Vagina (tissue), 2 donors: ENCODE measurements around the gene GRIK2. TPM values are rescaled to one million over a fixed set of nuclear protein-coding genes. Genes with fewer than 3 reads are reported as not detected.

Experiments
- DNase-seq, 2 donors: peaks; one replicate each; pipeline ENCODE4 v3.0.0-alpha.2; 2017; ENCODE audit errors: extremely low spot score in 2 of 2
- H3K27ac ChIP-seq: fragments of 200-600 bp; sonication (generic); one replicate; pipeline ENCODE4 v1.5.1; 2019
- H3K27me3 ChIP-seq: fragments of 200-600 bp; sonication (generic); one replicate; pipeline ENCODE4 v1.5.1; 2019
- H3K36me3 ChIP-seq, 2 donors: fragments of 200-600 bp; sonication (generic); one replicate each; pipeline ENCODE4 v1.5.1; 2017 to 2019
- H3K4me1 ChIP-seq: fragments of 200-600 bp; sonication (generic); one replicate; pipeline ENCODE4 v1.5.1; 2019
- H3K4me3 ChIP-seq, 2 donors: fragments of 200-600 bp; sonication (generic); 1 replicate in 1 of 2; 2 replicates in 1 of 2; pipeline ENCODE4 v1.5.1; 2016 to 2019
- H3K9me3 ChIP-seq: fragments of 200-600 bp; sonication (generic); one replicate; pipeline ENCODE4 v1.5.1; 2019
- CTCF ChIP-seq, 3 experiments: fragments of 450-650 bp in 2 of 3; fragments of 200-600 bp in 1 of 3; sonication (generic) in 1 of 3; IDR thresholded peaks; one replicate each; pipeline ENCODE4 v1.5.1; 2017 to 2019; ENCODE audit warnings: antibody characterized with exemption in 3 of 3, mild to moderate bottlenecking in 2 of 3, moderate library complexity in 2 of 3
- POLR2A ChIP-seq, 2 donors: fragments of 450-650 bp; IDR thresholded peaks; one replicate each; pipeline ENCODE4 v1.6.1; 2017; ENCODE audit warnings: antibody characterized with exemption in 2 of 2, mild to moderate bottlenecking in 2 of 2, moderate library complexity in 2 of 2
- POLR2AphosphoS5 ChIP-seq, 2 donors: sonication (generic); formaldehyde crosslinking; IDR thresholded peaks; one replicate each; pipeline ENCODE4 v1.9.0; 2017; ENCODE audit warnings: antibody characterized with exemption in 2 of 2, mild to moderate bottlenecking in 2 of 2, low read depth in 1 of 2; ENCODE audit not compliant: insufficient read depth in 1 of 2
- intact Hi-C: fragments of 100-400 bp; cut with DNase I; formaldehyde crosslinking; loops from one replicate; pipeline ENCODE4 v1.15.1; 2023
- total RNA-seq: library from RNA; depleted of rRNA; stranded (reverse); fragments of >200 nt; gene quantifications from one replicate; pipeline ENCODE4 v1.2.3, GENCODE V29; 2016

Gene GRIK2
- total RNA-seq, 1 donor from 2014 or later = 8.8 TPM

GRCh38 chr6:101558712-101559111, 165.2 kb downstream of the GRIK2 start:
- intact Hi-C loops = no loop called here
- Histone ChIP-seq H3K27ac (no peak overlapping the region), H3K27me3 (no peaks in the 10 kb centered on the region), H3K9me3 (no peaks in the 10 kb centered on the region), H3K36me3 (no peaks in the 10 kb centered on the region), H3K4me3 (no peak overlapping the region), H3K4me1 (no peaks in the 10 kb centered on the region)
- no peak for DNase-seq
- no peak for TF ChIP-seq CTCF (IDR thresholded peaks at IDR 0.05)
- TF ChIP-seq POLR2AphosphoS5 (IDR thresholded peaks at IDR 0.05; ENCODE audit: insufficient read depth in 1 of 2, low read depth in 1 of 2) = no peak
- no peak for TF ChIP-seq POLR2A (IDR thresholded peaks at IDR 0.05)

- no peaks in the 10 kb centered on the region for H3K36me3 ChIP-seq
- no peaks in the 10 kb centered on the region for H3K27me3 ChIP-seq
- no peaks in the 10 kb centered on the region for H3K4me1 ChIP-seq
- H3K9me3 ChIP-seq = no peaks in the 10 kb centered on the region
- no peak for DNase-seq
- TF ChIP-seq POLR2A (IDR thresholded peaks at IDR 0.05) = no peak
- TF ChIP-seq POLR2AphosphoS5 (IDR thresholded peaks at IDR 0.05; ENCODE audit: insufficient read depth in 1 of 2, low read depth in 1 of 2) = no peak
- TF ChIP-seq CTCF (IDR thresholded peaks at IDR 0.05) = no peak
- H3K4me3 ChIP-seq = no peak overlapping the region
- H3K27ac ChIP-seq = no peak overlapping the region
- intact Hi-C loops = no loop called here
Measured at GRCh38 chr6:101572627-101573026, 179.1 kb downstream of the GRIK2 start.

GRCh38 chr6:101577091-101577490, 183.6 kb downstream of the GRIK2 start:
- intact Hi-C loops = no loop called here
- no peak for TF ChIP-seq POLR2AphosphoS5 (IDR thresholded peaks at IDR 0.05; ENCODE audit: insufficient read depth in 1 of 2, low read depth in 1 of 2)
- TF ChIP-seq CTCF (IDR thresholded peaks at IDR 0.05) = no peak
- no peak for TF ChIP-seq POLR2A (IDR thresholded peaks at IDR 0.05)
- Histone ChIP-seq H3K9me3 (no peaks in the 10 kb centered on the region), H3K4me3 (no peak overlapping the region), H3K36me3 (no peaks in the 10 kb centered on the region), H3K4me1 (no peaks in the 10 kb centered on the region), H3K27me3 (no peaks in the 10 kb centered on the region), H3K27ac (no peak overlapping the region)
- no peak for DNase-seq

GRCh38 chr6:101578306-101578705, 184.8 kb downstream of the GRIK2 start:
- TF ChIP-seq POLR2AphosphoS5 (IDR thresholded peaks at IDR 0.05; ENCODE audit: insufficient read depth in 1 of 2, low read depth in 1 of 2) (no peak), POLR2A (IDR thresholded peaks at IDR 0.05) (no peak)
- no peak for DNase-seq
- H3K27ac ChIP-seq = no peak overlapping the region
- H3K27me3 ChIP-seq = no peaks in the 10 kb centered on the region
- no peaks in the 10 kb centered on the region for H3K4me1 ChIP-seq
- intact Hi-C loops = no loop called here
- H3K4me3 ChIP-seq = no peak overlapping the region
- no peaks in the 10 kb centered on the region for H3K36me3 ChIP-seq
- H3K9me3 ChIP-seq = no peaks in the 10 kb centered on the region

GRCh38 chr6:101582792-101583191, 189.3 kb downstream of the GRIK2 start:
- DNase-seq = no peak
- no peaks in the 10 kb centered on the region for H3K9me3 ChIP-seq

More at GRCh38 chr6:101582792-101583191, 189.3 kb downstream of the GRIK2 start:
- intact Hi-C loops = no loop called here
- H3K4me3 ChIP-seq = no peak overlapping the region
- no peaks in the 10 kb centered on the region for H3K4me1 ChIP-seq
- no peaks in the 10 kb centered on the region for H3K27me3 ChIP-seq
- no peak overlapping the region for H3K27ac ChIP-seq
- H3K36me3 ChIP-seq = no peaks in the 10 kb centered on the region
- no peak for TF ChIP-seq POLR2AphosphoS5 (IDR thresholded peaks at IDR 0.05; ENCODE audit: insufficient read depth in 1 of 2, low read depth in 1 of 2)
- no peak for TF ChIP-seq CTCF (IDR thresholded peaks at IDR 0.05)
- TF ChIP-seq POLR2A (IDR thresholded peaks at IDR 0.05) = no peak
